Subcutaneous abdominal adipose tissue (tissue), 5 donors: ENCODE results near the gene HOXB4.

Experiments used
- H3K27ac ChIP-seq: one replicate; pipeline ENCODE4 v1.7.0; 2013; ENCODE audit warnings: low read depth, mild to moderate bottlenecking, inconsistent platforms, low read length, moderate library complexity
- H3K27me3 ChIP-seq, 5 donors: one replicate each; pipeline ENCODE4 v1.7.0; 2013; ENCODE audit warnings: low read length in 5 of 5, inconsistent platforms in 1 of 5; ENCODE audit not compliant: control insufficient read depth in 5 of 5, insufficient read depth in 4 of 5
- H3K36me3 ChIP-seq, 5 donors: one replicate each; pipeline ENCODE4 v1.7.0; 2013; ENCODE audit warnings: low read length in 5 of 5; ENCODE audit not compliant: control insufficient read depth in 5 of 5, insufficient read depth in 5 of 5
- H3K4me1 ChIP-seq, 5 donors: one replicate each; pipeline ENCODE4 v1.7.0; 2013; ENCODE audit warnings: low read length in 5 of 5, mild to moderate bottlenecking in 3 of 5, moderate library complexity in 1 of 5; ENCODE audit not compliant: control insufficient read depth in 5 of 5, insufficient read depth in 5 of 5
- H3K4me3 ChIP-seq, 5 donors: one replicate each; pipeline ENCODE4 v1.7.0; 2013; ENCODE audit warnings: low read length in 5 of 5, low read depth in 1 of 5
- H3K9ac ChIP-seq, 5 donors: one replicate each; pipeline ENCODE4 v1.7.0; 2013; ENCODE audit warnings: low read length in 5 of 5, mild to moderate bottlenecking in 4 of 5, moderate library complexity in 3 of 5
- H3K9me3 ChIP-seq, 5 donors: one replicate each; pipeline ENCODE4 v1.7.0; 2013; ENCODE audit warnings: low read length in 5 of 5; ENCODE audit not compliant: control insufficient read depth in 5 of 5
- donor health status: healthy.
- donor health status: healthy.
- donor health status: healthy.
- donor health status: healthy.
- donor health status: healthy.

The HOXB4 gene

DNA sequence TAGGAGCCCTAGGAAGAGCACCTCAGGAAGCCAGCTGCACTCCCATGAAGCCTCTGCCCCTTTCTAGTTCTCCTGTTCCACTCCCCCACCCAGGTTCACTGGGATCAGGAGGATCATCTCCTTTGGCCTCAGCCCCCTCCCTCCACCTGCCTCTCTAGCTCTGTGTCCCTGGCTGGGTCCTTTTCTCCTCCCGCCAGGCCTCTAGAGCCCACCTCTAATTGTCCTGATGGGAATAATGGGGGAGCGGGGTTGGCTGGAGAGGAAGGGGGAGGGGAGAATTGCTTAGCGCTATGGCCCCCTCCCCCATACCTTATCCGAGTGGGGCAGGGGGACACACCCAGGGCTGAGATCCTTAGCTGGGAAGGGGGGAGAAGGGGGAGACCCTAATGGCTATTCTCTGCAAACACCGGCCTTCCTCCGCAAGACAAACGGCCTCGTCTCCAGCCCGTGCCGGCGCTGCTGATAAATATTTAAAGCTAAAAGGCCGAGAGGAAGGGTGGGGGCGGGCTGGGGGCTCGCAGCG is 31.7 kb upstream of the HOXB4 start:
- peak overlapping the region; percentile 70 for H3K27ac ChIP-seq
- H3K36me3 ChIP-seq: peaks cover 0 to 4% (median 0%) of the 10 kb centered on the region in 5 donors
- peaks cover 0 to 4% (median 3%) of the 10 kb centered on the region in 5 donors for H3K27me3 ChIP-seq
- peak overlapping the region in 4 of 5 donors; percentile 79 to 83 (median 79) for H3K9ac ChIP-seq
- H3K9me3 ChIP-seq: no peaks in the 10 kb centered on the region
- H3K4me1 ChIP-seq: peaks cover 0 to 60% (median 48%) of the 10 kb centered on the region in 5 donors
- H3K4me3 ChIP-seq: peak overlapping the region; percentile 72 to 89 (median 85)

DNA sequence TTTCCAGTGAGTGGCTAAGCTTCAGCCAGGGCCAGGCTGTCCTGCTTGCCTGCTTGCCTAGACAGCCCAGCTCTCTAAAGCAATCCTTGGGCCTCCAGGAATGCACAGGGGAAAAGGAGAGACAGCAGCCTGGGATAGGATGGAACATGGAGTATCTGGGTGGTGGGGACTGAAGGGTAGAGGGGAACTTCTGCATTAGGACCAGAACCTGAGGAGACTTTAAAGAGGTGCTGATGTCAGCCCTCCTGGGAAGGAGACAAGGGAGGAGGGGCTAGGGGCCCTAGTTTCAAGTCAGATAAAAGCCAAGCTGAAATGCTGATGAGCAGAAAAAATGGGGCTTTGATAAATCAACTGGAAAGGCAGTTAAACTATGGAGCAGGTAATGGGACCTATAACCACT is 30.9 kb upstream of the HOXB4 start:
- Histone ChIP-seq H3K4me1 (peaks cover 0 to 60% (median 49%) of the 10 kb centered on the region in 5 donors), H3K27ac (no peak overlapping the region), H3K9ac (peak overlapping the region in 1 of 5 donors; percentile 4), H3K27me3 (peaks cover 0 to under 1% (median 0%) of the 10 kb centered on the region in 5 donors), H3K9me3 (no peaks in the 10 kb centered on the region), H3K4me3 (peak overlapping the region in 2 of 5 donors; percentile 72 to 79), H3K36me3 (peaks cover 0 to 4% (median 0%) of the 10 kb centered on the region in 5 donors)

DNA sequence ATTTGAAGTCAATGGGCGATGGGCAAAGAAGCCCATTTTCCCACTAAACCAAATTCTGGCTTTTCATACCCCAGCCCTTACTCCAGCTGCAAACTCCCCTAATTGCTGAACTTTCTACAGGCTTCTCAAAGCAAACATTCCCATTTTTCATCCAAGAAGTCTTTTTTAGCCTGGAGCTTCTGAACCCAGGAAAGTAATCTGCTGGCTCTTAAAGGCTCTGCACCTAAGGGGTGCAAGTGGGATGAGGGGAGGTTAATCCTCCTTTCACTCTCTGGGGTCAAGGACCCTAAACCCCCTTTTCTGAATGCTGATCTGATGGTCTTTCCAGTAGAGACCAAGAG is 30.3 kb upstream of the HOXB4 start:
- Histone ChIP-seq H3K27ac (no peak overlapping the region), H3K27me3 (no peaks in the 10 kb centered on the region), H3K9me3 (no peaks in the 10 kb centered on the region), H3K4me3 (no peak overlapping the region), H3K36me3 (peaks cover 0 to 4% (median 0%) of the 10 kb centered on the region in 5 donors), H3K4me1 (peaks cover 0 to 60% (median 46%) of the 10 kb centered on the region in 5 donors), H3K9ac (peak overlapping the region in 1 of 5 donors; percentile 4)

DNA sequence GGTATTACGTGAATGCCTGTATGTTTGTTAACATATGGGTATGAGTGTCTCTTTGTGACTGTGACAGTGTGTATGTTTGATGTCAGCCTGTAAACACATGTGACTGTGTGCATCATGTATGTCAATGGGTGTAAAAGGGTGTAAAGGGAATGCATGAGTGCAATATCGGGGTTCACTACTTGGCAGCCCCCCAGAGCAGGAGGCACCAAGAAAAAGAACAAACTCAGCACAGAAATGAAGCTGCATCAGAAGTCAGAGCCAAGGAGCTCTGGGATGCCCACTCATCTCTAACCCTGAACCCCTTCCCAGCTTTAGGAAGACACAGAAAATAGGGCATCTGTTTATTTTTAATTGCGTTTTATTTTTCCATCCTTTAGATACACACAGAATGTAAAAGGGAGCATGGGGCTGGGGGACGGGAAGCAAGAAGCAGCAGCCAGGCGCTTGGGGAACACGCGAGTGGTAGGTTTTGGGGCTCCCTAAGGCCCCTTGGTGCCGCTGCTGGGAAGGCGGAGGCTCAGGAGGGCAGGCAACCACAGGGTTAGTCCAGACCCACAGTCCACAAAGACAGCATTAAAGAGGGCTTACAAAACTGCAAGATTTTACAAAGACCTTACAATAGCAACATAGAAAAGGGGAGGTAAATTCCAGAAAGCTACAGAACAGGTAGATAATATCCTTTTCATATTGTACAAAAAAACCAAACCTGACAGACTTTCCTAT is 28.9 kb upstream of the HOXB4 start:
- Histone ChIP-seq H3K27ac (no peak overlapping the region), H3K4me3 (no peak overlapping the region), H3K27me3 (no peaks in the 10 kb centered on the region), H3K9me3 (no peaks in the 10 kb centered on the region), H3K4me1 (peaks cover 0 to 66% (median 52%) of the 10 kb centered on the region in 5 donors), H3K36me3 (peaks cover 0 to 4% (median 0%) of the 10 kb centered on the region in 5 donors), H3K9ac (no peak overlapping the region)

DNA sequence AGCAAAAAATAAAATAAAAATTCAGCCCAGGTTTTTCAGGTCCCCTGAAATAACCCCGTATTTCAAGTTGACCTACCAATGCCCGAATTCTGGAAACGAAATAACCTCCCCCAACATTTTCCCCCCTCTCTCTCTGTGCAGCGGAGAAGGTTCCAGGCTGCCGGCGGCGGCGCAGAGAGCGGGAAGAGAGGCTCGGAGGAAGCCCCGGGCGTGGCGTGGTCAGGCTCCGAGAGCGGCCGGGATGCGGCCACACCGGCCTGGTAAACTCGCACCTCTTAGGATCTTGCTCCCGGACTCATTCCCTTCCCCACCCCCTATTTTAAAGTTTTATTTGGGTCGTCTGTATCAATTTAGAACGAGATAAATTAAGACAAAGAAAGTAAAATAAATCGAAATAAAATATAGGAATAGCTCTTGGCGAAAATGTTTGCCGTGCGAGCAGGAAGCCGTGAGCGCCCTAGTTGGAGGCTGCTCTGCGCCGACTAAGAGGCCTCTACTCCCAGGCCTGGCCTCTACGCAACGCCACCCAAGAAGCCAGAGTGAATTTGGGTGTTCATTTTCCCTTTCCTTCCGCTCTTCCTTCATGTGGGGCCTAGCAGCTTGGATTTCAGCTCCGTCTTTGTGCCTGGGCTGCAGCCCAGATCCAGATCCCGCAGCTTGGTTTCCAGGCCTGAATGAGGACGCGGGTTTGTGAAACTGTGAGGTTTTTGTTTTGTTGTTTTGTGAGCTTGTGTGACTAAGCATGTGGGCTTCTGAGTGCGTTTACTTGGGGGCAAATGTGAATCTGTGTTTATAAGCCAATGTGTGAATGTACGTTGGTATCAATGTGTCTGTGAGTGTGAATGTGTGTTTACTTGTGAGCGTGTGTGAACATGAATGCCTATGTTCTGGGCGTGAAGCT is 28.1 kb upstream of the HOXB4 start:
- Histone ChIP-seq H3K4me1 (peaks cover 0 to 66% (median 54%) of the 10 kb centered on the region in 5 donors), H3K9me3 (no peaks in the 10 kb centered on the region), H3K27ac (peak overlapping the region; percentile 9), H3K27me3 (no peaks in the 10 kb centered on the region), H3K36me3 (peaks cover 0 to 4% (median 0%) of the 10 kb centered on the region in 5 donors), H3K4me3 (peak overlapping the region in 1 of 5 donors; percentile 83), H3K9ac (no peak overlapping the region)

DNA sequence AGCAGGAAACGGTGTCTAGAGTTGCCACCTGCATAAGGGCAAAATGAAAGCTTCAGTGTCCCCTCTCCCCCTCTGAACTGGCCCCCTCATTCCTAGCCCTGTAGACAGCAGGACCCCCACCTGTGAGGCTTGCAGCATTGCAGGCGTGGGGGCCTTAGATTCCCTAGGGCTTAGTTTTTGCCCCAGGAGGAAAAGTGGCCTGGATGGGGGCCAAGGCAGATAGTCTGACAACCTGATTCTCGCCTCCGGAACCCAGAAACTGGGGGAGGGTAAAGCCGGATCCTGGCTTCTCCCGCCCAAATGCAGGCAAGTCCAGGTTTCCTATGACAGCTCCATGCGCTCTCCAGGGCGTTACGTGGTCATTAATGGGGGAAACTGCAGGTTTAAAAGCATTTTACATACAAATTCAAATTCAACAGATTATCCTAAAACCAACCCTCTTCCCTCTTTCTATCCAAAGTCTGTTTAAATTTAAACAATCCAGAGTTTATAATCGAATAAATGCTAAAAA is 27.3 kb upstream of the HOXB4 start:
- peak overlapping the region; percentile 81 to 92 (median 83) for H3K4me3 ChIP-seq
- H3K36me3 ChIP-seq: peaks cover 0 to 4% (median 0%) of the 10 kb centered on the region in 5 donors
- peak overlapping the region; percentile 83 for H3K27ac ChIP-seq
- peaks cover 0 to 62% (median 54%) of the 10 kb centered on the region in 5 donors for H3K4me1 ChIP-seq
- H3K27me3 ChIP-seq: no peaks in the 10 kb centered on the region
- H3K9me3 ChIP-seq: no peaks in the 10 kb centered on the region
- H3K9ac ChIP-seq: peak overlapping the region in 3 of 5 donors; percentile 21 to 83 (median 79)

DNA sequence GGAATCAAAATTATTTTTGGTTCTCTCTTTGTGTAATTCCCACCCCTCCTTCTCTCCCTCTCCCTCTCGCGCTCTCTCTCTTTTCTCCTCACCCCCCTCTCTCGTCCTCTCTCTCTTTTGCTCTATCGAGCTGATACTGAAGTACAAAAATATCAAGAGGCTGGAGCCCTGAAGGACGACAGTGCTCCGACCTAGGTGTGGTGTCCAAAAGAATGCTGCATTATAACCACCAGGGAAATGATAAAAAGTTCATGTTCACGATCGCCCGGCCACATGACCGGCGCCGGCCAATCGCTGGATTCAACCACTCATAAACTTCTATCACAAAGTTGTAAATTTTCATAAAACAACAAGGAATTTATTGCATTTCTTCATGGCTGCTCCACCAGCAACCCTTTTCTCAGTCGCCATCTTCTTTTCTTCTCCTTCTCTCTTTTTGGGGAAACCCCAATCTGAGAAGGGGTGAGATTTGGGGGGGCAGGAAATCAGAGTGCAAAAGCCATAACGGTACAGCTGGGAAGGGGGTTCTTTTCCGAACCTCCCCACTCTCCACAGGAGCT is 26.7 kb upstream of the HOXB4 start, which contains the start of gene HOXB6:
TSS of gene HOXB6 (minus strand) at position 217 of the 560 bp plus-strand sequence. CDS start 6,836 bp downstream, outside the sequence.
- Histone ChIP-seq H3K9ac (peak within 1 kb of the TSS; percentile 71 to 85 (median 83)), H3K4me1 (peaks cover 0 to 55% (median 52%) of the 10 kb centered on the region in 5 donors), H3K27me3 (no peaks in the 10 kb centered on the region), H3K9me3 (no peaks in the 10 kb centered on the region), H3K36me3 (peaks cover 0 to 4% (median 0%) of the 10 kb centered on the region in 5 donors), H3K27ac (peak within 1 kb of the TSS; percentile 83), H3K4me3 (peak within 1 kb of the TSS; percentile 81 to 92 (median 83))

DNA sequence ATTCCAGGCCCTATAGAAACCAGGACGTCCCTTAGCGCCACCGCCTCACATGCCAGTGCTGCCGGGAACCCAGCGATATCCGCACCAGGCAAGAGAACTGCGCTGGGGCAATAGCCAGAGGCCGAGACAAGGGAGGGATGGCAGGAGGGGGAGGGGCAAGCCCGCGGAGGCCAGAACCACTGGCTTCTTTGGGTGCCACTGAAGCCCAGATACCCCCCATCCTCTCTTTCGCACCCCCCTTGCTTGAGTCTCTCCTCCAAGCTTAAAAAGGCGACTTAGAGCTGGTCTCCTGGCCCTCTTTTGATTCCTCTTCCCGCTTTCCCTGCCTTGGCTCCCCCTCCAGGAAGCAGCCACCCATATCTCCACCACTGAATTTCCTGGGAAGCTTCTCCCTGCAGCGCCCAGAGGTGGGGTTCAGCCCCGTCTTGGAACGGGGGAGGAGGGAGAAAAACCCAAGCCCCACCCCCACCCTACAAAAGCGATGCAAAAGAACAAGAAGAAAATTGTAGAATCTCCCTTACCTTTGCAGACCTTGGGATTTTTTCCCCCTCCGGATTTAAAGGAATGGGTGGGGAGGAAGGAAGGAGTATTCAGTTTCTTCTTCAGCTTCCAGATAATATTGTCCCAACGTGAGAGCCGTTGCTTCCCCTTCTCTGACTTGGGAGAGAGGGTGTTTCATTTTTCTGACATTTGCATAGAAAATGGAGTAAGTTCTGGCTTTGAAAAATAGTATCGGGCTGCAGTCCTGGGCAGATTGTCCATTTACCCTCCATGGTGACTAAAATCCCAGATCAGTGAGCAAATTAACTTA is 26.0 kb upstream of the HOXB4 start:
- Histone ChIP-seq H3K27me3 (no peaks in the 10 kb centered on the region), H3K9me3 (no peaks in the 10 kb centered on the region), H3K4me3 (peak overlapping the region; percentile 81 to 92 (median 83)), H3K36me3 (peaks cover 0 to 4% (median 0%) of the 10 kb centered on the region in 5 donors), H3K4me1 (peaks cover 0 to 49% (median 45%) of the 10 kb centered on the region in 5 donors), H3K9ac (peak overlapping the region; percentile 71 to 85 (median 83)), H3K27ac (peak overlapping the region; percentile 83)
